Measurements from ENCODE around the gene UAP1L1.

UAP1L1 gene

GRCh38 chr9:137042751-137043727 is 34.3 kb upstream of the UAP1L1 start:
- DNase-seq, result no peak

GRCh38 chr9:137044037-137044436 is 33.3 kb upstream of the UAP1L1 start:
- no peak for DNase-seq

- peak; percentile 49 for DNase-seq
Measured at GRCh38 chr9:137044502-137045177, 32.7 kb upstream of the UAP1L1 start.

GRCh38 chr9:137045294-137046087 is 31.8 kb upstream of the UAP1L1 start:
- DNase-seq, result peak; percentile 41

GRCh38 chr9:137046088-137046787 is 31.1 kb upstream of the UAP1L1 start, which contains the start of gene NPDC1:
NPDC1 (minus strand) TSS chr9:137046177; CDS start chr9:137045989, 188 bp downstream.
- DNase-seq, result peak; percentile 77

- no peak for DNase-seq
Measured at GRCh38 chr9:137048655-137049543, 28.4 kb upstream of the UAP1L1 start.

GRCh38 chr9:137049544-137050449 is 27.5 kb upstream of the UAP1L1 start:
- no peak for DNase-seq

GRCh38 chr9:137050570-137050969 is 26.7 kb upstream of the UAP1L1 start:
- DNase-seq, result no peak

- no peak for DNase-seq
Measured at GRCh38 chr9:137051145-137051724, 26.1 kb upstream of the UAP1L1 start.

GRCh38 chr9:137052293-137052692 is 25.0 kb upstream of the UAP1L1 start:
- no peak for DNase-seq

GRCh38 chr9:137052998-137053943 is 24.0 kb upstream of the UAP1L1 start:
- no peak for DNase-seq

GRCh38 chr9:137053944-137054931 is 23.1 kb upstream of the UAP1L1 start, which contains the start of gene ENTPD2:
ENTPD2 (minus strand) TSS chr9:137054061; CDS start chr9:137053997, 64 bp downstream.
- peak; percentile 66 for DNase-seq

- DNase-seq, result no peak
Measured at GRCh38 chr9:137054932-137055384, 22.4 kb upstream of the UAP1L1 start.

GRCh38 chr9:137055385-137056364 is 21.6 kb upstream of the UAP1L1 start:
- no peak for DNase-seq

GRCh38 chr9:137056739-137057415 is 20.4 kb upstream of the UAP1L1 start:
- DNase-seq, result no peak

Data from NCI-H2107 (cell line).